Choroid plexus epithelial cell (primary cell): Measurements from ENCODE around the gene GNB1.

Source experiments
- DNase-seq: peaks from one replicate; pipeline ENCODE4 v3.0.0-alpha.2; 2010; ENCODE audit warnings: low read depth
- H3K4me3 ChIP-seq: 2 replicates; pipeline ENCODE4 v1.5.1; 2011; ENCODE audit warnings: low read depth, mild to moderate bottlenecking, control low read depth, low read length, moderate library complexity
- TF ChIP-seq, protein P1 (sequence below): conservative IDR thresholded peaks from 2 replicates; pipeline ENCODE4 v1.5.1; 2011; ENCODE audit warnings: low read depth, mild to moderate bottlenecking, control low read depth, inconsistent platforms, low read length, moderate library complexity

Gene GNB1

DNA sequence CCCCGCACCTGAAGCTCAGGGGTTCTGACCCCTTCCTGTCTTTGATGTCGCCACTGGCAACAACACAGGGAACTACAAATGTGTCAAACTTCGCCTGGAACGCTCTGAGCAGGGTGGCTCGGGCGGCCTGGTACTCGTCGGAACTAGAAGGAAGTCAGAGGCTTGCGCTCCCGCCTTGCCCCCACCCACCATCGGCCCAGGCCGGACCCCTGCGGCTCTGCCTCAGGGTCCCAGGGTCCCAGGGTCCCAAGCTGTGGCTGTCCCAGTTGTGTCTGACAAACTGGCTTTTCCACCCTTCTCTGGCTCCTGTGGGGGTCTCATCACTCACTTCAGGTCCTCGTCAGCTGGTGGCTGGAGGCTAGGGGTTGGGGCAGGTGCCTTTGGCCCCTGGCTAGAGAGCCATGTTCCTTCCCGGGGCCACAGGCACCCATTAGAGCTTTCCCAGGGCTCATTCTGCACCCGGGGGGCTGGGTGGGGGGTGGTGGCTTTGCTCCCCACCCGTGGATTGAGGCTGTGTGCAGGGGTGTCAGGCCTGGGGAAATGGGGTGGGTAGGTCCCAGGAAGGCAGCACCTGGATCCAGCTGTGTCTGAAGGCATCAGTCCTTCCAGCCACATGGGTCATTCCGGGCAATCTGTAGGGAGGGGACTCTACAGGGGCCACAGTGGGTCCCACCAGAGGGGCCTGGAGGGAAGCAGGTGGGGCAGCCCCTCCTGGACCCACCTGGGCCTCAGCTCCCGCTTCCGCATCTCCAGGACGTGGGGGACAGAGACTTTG, 36.2 kb upstream of the GNB1 start:
- no peak overlapping the region for H3K4me3 ChIP-seq
- DNase-seq, result no peak
- TF ChIP-seq, protein P1, sequence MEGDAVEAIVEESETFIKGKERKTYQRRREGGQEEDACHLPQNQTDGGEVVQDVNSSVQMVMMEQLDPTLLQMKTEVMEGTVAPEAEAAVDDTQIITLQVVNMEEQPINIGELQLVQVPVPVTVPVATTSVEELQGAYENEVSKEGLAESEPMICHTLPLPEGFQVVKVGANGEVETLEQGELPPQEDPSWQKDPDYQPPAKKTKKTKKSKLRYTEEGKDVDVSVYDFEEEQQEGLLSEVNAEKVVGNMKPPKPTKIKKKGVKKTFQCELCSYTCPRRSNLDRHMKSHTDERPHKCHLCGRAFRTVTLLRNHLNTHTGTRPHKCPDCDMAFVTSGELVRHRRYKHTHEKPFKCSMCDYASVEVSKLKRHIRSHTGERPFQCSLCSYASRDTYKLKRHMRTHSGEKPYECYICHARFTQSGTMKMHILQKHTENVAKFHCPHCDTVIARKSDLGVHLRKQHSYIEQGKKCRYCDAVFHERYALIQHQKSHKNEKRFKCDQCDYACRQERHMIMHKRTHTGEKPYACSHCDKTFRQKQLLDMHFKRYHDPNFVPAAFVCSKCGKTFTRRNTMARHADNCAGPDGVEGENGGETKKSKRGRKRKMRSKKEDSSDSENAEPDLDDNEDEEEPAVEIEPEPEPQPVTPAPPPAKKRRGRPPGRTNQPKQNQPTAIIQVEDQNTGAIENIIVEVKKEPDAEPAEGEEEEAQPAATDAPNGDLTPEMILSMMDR, result no peak

- TF ChIP-seq, protein P1, result no peak
Observed at GRCh38 chr1:1926346-1926811, 35.5 kb upstream of the GNB1 start.

GRCh38 chr1:1925437-1926345, 34.8 kb upstream of the GNB1 start:
- DNase-seq, result no peak
- H3K4me3 ChIP-seq, result no peak overlapping the region
- TF ChIP-seq, protein P1, result no peak

More at GRCh38 chr1:1926346-1926811, 35.5 kb upstream of the GNB1 start:
- no peak overlapping the region for H3K4me3 ChIP-seq
- DNase-seq, result no peak

GRCh38 chr1:1924849-1925248, 34.0 kb upstream of the GNB1 start:
- H3K4me3 ChIP-seq, result no peak overlapping the region
- TF ChIP-seq, protein P1, result no peak
- DNase-seq, result no peak

- DNase-seq, result no peak
Observed at GRCh38 chr1:1924386-1924785, 33.5 kb upstream of the GNB1 start.

DNA sequence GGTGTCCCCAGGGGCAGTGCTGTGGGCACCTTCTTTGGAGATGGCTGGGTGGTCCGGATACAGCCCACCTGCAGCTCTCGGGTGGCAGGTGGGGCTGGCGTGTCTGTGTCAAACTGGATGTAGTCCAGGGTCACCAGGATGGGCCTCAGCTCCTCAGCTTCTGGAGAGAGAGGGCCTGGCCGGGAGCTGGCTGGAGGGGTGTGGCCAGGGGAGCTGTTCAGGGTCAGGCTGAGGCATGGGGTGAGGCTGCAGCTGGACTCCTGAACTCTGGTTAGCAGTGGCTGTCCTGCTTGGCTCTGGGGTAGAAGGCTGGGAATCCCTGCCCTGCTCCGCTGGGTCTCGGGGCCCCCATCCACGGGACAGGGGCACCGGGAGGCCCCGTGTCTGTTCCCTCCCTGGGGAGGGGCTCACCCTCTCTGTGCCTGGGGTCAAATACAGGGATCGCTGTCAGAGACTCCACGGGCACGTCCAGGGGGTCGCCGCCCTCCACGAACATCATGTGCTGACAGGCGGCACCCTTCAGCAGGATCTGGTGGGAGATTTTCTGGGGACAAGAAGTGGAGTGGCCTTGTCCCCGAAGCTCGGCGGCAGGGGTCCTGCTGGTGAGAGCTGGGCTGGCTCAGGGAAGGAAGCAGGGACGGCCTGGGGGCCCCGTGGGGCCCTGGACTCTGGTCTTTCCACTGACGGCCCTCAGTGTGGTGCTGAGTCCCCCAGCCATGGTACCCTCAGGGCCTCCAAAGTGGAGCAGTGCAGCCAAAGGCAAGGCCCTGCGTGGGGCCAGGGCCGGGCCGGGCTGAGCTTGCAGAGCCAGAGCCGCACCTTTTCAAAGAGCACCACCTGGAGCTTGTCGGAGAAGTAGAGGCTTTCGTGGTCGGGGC, 32.3 kb upstream of the GNB1 start:
- no peak for DNase-seq
- TF ChIP-seq, protein P1, result no peak
- H3K4me3 ChIP-seq, result no peak overlapping the region

More at GRCh38 chr1:1924386-1924785, 33.5 kb upstream of the GNB1 start:
- no peak overlapping the region for H3K4me3 ChIP-seq
- TF ChIP-seq, protein P1, result no peak
